ENCODE results near the gene KRT84. TPM values are rescaled to one million over a fixed set of nuclear protein-coding genes. Genes with fewer than 3 reads are reported as not detected.

The KRT84 gene
- polyA plus RNA-seq, 1 donor from 2014 or later, result not detected

GRCh38 chr12:52378091-52378490, 7.4 kb downstream of the KRT84 start:
- no peak overlapping the region for H3K4me2 ChIP-seq (ENCODE audit: low read length)
- H3K9me3 ChIP-seq (ENCODE audit: low read length), result no peaks in the 10 kb centered on the region
- H3F3A ChIP-seq (ENCODE audit: insufficient read depth, low read length, poor library complexity, severe bottlenecking), result no peaks in the 10 kb centered on the region
- no peaks in the 10 kb centered on the region for H4K20me1 ChIP-seq (ENCODE audit: insufficient read depth)
- no peak overlapping the region for H3K27ac ChIP-seq (ENCODE audit: low read length)
- H2AFZ ChIP-seq (ENCODE audit: low read depth, low read length), result no peak overlapping the region
- no peaks in the 10 kb centered on the region for H3K27me3 ChIP-seq (ENCODE audit: insufficient read depth, low read depth, low read length)
- H3K9ac ChIP-seq (ENCODE audit: low read length), result no peak overlapping the region
- TF ChIP-seq SMC3 (conservative IDR thresholded peaks at IDR 0.05; ENCODE audit: poor library complexity) (no peak), POLR2AphosphoS5 (IDR thresholded peaks at IDR 0.05) (no peak), EP300 (conservative IDR thresholded peaks at IDR 0.05; ENCODE audit: poor library complexity, severe bottlenecking) (no peak), RAD21 (conservative IDR thresholded peaks at IDR 0.05) (no peak), CTCF (IDR thresholded peaks at IDR 0.05; ENCODE audit: poor library complexity, severe bottlenecking) (no peak), MXI1 (conservative IDR thresholded peaks at IDR 0.05; ENCODE audit: poor library complexity, severe bottlenecking) (no peak), REST (IDR thresholded peaks at IDR 0.05; ENCODE audit: borderline replicate concordance) (no peak), TAF1 (IDR thresholded peaks at IDR 0.05; ENCODE audit: low read depth) (no peak), EZH2 (IDR thresholded peaks at IDR 0.05; ENCODE audit: borderline replicate concordance, insufficient read depth, low read length, poor library complexity, severe bottlenecking) (no peak)
- no peaks in the 10 kb centered on the region for H3K79me2 ChIP-seq (replicated peaks; ENCODE audit: insufficient read depth, low read length)
- H3K36me3 ChIP-seq (ENCODE audit: insufficient read depth, low read length), result no peaks in the 10 kb centered on the region
- H3K9me2 ChIP-seq (ENCODE audit: insufficient read depth, low read length), result no peaks in the 10 kb centered on the region
- no peak overlapping the region for H3K4me3 ChIP-seq (ENCODE audit: low read length)

- Histone ChIP-seq H2AFZ (ENCODE audit: low read depth, low read length) (no peak overlapping the region), H3F3A (ENCODE audit: insufficient read depth, low read length, poor library complexity, severe bottlenecking) (no peaks in the 10 kb centered on the region), H3K9ac (ENCODE audit: low read length) (no peak overlapping the region), H3K9me2 (ENCODE audit: insufficient read depth, low read length) (no peaks in the 10 kb centered on the region), H3K27ac (ENCODE audit: low read length) (no peak overlapping the region), H3K4me3 (ENCODE audit: low read length) (no peak overlapping the region), H3K27me3 (ENCODE audit: insufficient read depth, low read depth, low read length) (no peaks in the 10 kb centered on the region), H3K4me2 (ENCODE audit: low read length) (no peak overlapping the region), H4K20me1 (ENCODE audit: insufficient read depth) (no peaks in the 10 kb centered on the region), H3K9me3 (ENCODE audit: low read length) (no peaks in the 10 kb centered on the region), H3K36me3 (ENCODE audit: insufficient read depth, low read length) (no peaks in the 10 kb centered on the region), H3K79me2 (replicated peaks; ENCODE audit: insufficient read depth, low read length) (no peaks in the 10 kb centered on the region)
- TF ChIP-seq TAF1 (IDR thresholded peaks at IDR 0.05; ENCODE audit: low read depth), result no peak
- no peak for TF ChIP-seq RAD21 (conservative IDR thresholded peaks at IDR 0.05)
- TF ChIP-seq REST (IDR thresholded peaks at IDR 0.05; ENCODE audit: borderline replicate concordance), result no peak
- TF ChIP-seq SMC3 (conservative IDR thresholded peaks at IDR 0.05; ENCODE audit: poor library complexity), result no peak
- TF ChIP-seq EP300 (conservative IDR thresholded peaks at IDR 0.05; ENCODE audit: poor library complexity, severe bottlenecking), result no peak
- no peak for TF ChIP-seq MXI1 (conservative IDR thresholded peaks at IDR 0.05; ENCODE audit: poor library complexity, severe bottlenecking)
These were observed 8.2 kb downstream of the KRT84 start for GRCh38 chr12:52377266-52377665.
